HG03565 (cell line): ENCODE measurements around the gene NPAS3.

Experiments used
- ATAC-seq: cut with Tn5 transposase; IDR thresholded peaks from one replicate; pipeline ENCODE4 v1.9.1; 2021; ENCODE audit warnings: mild to moderate bottlenecking, moderate library complexity; ENCODE audit not compliant: unreplicated experiment

NPAS3 gene

GRCh38 chr14:33539918-33540357 lies 601.3 kb downstream of the NPAS3 start:
- ATAC-seq: no peak

- no peak for ATAC-seq
These were observed 602.5 kb downstream of the NPAS3 start for GRCh38 chr14:33541171-33541570.

GRCh38 chr14:33542338-33543287 lies 603.9 kb downstream of the NPAS3 start:
- no peak for ATAC-seq

- ATAC-seq: no peak
These were observed 607.0 kb downstream of the NPAS3 start for GRCh38 chr14:33545696-33546095.

GRCh38 chr14:33548606-33549005 lies 609.9 kb downstream of the NPAS3 start:
- ATAC-seq: no peak

GRCh38 chr14:33551963-33552362 lies 613.3 kb downstream of the NPAS3 start:
- no peak for ATAC-seq

- no peak for ATAC-seq
These were observed 615.1 kb downstream of the NPAS3 start for GRCh38 chr14:33553706-33554278.

- no peak for ATAC-seq
These were observed 616.3 kb downstream of the NPAS3 start for GRCh38 chr14:33554988-33555387.

- no peak for ATAC-seq
These were observed 617.2 kb downstream of the NPAS3 start for GRCh38 chr14:33555710-33556350.

GRCh38 chr14:33556382-33557121 lies 617.9 kb downstream of the NPAS3 start:
- ATAC-seq: no peak

GRCh38 chr14:33560718-33561431 lies 622.2 kb downstream of the NPAS3 start:
- ATAC-seq: no peak

GRCh38 chr14:33561488-33562175 lies 623.0 kb downstream of the NPAS3 start:
- no peak for ATAC-seq

- ATAC-seq: no peak
These were observed 624.7 kb downstream of the NPAS3 start for GRCh38 chr14:33563191-33563900.

- ATAC-seq: no peak
These were observed 625.2 kb downstream of the NPAS3 start for GRCh38 chr14:33563901-33564197.

- ATAC-seq: peak; percentile 87
These were observed 626.3 kb downstream of the NPAS3 start for GRCh38 chr14:33564774-33565630.

GRCh38 chr14:33566082-33566481 lies 627.4 kb downstream of the NPAS3 start:
- ATAC-seq: no peak

GRCh38 chr14:33567023-33567728 lies 628.5 kb downstream of the NPAS3 start:
- ATAC-seq: no peak

GRCh38 chr14:33567731-33568130 lies 629.1 kb downstream of the NPAS3 start:
- no peak for ATAC-seq
